NCI-H526 treated with DMSO at 0.1 percent for 48 hours (cell line): ENCODE results near the gene ACTR8.

Experiments used
- DNase-seq: peaks from one replicate; lab custom pipeline; 2025; lab: John Stamatoyannopoulos, UW

Gene ACTR8

GRCh38 chr3:53835257-53835656 lies 46.7 kb downstream of the ACTR8 start:
- DNase-seq = no peak

- DNase-seq = no peak
Measured at GRCh38 chr3:53834429-53835095, 47.4 kb downstream of the ACTR8 start.

DNA sequence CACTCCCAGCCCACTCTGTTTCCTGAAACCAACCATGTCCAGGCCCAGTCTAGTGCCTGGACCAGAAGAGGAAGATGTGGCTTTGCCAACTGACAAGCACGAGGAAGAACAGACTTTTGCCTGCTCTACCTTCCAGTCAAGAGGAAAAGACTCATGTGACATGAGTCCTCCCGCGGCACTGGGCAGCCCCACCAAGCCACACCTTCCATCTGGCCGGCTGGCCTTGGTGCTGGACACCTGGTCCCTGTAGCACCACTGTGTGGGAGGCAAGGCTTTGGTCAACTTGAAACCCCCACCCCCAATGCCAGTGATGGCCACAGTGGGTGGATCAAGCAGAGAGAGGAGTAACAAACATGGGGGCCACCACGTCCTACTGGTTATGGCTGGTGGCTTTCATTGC lies 48.3 kb downstream of the ACTR8 start:
- DNase-seq = no peak

DNA sequence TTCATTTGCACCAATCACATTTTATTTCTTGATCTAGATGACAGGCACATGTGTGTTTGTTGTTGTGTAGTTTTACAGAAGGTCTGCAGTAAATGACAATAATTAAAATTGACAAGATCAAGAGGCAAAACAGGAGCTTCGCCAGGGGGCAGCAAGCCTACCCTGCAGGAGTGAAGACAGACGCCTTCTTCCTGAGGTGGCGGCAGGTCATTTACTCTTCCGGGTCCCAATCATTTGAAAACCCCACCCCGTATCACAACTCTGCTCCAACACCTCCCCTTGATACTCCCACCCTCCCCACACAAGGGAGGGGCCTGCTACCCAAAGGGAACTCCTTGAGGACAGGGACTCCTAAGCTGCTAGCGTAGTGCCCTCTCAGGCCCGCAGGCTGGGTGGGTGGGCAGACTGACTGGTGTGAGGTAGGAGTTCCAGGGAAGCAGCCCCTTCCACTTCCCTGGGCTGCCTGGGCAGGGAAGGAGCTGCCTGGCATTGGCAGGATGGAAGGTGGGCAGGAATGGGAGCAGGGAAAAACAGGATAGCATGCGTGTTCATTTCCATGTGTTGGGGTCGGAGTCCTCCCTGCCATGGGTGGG lies 48.8 kb downstream of the ACTR8 start:
- DNase-seq = no peak

- DNase-seq = no peak
Measured at GRCh38 chr3:53830944-53831343, 51.0 kb downstream of the ACTR8 start.

GRCh38 chr3:53829605-53830004 lies 52.3 kb downstream of the ACTR8 start:
- DNase-seq = no peak

- no peak for DNase-seq
Measured at GRCh38 chr3:53828581-53828980, 53.4 kb downstream of the ACTR8 start.

DNA sequence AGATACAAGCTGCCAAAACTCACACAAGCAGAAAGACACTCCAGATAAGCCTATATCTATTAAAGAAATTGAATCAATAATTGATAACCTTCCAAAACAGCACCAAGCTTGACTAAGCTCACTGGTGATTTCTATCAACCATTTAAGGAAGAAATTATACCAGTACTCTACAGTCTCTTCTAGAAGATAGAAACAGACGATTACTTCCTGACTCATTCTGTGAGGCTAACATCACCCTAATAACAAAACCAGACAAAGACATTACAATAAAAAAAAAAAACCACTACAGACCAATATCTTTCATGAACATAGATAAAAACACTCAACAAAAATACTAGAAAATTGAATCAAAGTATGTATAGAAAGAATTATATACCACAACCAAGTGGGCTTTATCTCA lies 55.9 kb downstream of the ACTR8 start:
- DNase-seq = no peak

DNA sequence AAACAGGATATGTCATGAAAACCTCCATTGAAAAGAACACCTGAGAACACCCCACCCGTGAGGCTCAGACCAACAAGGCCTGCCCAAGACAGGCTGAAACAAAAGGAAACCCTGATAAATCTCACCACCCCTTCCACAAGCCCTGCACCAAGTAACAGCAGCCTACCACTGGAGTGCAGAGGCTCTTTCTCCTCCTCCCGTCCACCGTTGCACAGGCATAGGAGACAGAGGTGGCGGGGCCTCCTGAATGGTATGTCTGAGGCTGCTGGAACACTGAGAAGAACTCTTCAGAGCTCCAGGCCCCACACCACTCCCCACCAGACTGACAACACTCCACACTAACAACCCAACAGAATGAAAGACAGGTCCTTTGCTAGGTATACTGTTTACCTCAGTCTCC lies 57.2 kb downstream of the ACTR8 start:
- no peak for DNase-seq

DNA sequence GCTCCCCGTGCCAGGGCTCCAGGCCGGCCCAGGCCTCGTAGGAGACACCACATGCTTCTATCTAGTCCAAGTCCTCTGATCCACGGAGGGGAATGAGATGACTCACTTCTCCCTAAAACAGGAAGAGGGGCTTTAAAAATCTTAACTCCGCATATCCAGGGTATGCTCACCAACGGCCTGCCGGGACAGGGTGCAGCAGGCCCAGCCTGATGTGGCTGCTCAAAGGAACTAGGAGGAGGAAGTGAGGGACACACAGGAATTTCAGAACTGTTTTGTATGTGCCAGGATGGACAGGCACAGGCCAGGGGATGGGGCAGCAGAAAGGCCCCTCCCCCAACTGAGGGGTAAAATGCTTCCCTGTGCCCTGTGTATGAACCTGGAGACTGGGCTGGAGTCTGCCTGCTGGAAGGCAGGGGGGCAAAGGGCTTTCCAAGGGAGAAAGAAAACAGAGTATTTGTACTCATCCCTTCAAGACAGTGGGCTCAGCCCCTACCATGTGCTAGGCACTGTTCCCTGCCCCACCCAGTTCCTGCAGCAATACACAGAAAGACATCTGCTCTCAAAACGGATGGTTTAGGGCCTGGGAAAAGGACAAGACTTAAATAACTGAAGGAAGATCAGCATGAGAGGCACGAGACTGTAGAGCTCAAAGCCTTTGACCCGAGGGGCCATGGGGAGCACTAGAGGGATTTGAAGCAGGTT lies 57.8 kb downstream of the ACTR8 start:
- DNase-seq = no peak

DNA sequence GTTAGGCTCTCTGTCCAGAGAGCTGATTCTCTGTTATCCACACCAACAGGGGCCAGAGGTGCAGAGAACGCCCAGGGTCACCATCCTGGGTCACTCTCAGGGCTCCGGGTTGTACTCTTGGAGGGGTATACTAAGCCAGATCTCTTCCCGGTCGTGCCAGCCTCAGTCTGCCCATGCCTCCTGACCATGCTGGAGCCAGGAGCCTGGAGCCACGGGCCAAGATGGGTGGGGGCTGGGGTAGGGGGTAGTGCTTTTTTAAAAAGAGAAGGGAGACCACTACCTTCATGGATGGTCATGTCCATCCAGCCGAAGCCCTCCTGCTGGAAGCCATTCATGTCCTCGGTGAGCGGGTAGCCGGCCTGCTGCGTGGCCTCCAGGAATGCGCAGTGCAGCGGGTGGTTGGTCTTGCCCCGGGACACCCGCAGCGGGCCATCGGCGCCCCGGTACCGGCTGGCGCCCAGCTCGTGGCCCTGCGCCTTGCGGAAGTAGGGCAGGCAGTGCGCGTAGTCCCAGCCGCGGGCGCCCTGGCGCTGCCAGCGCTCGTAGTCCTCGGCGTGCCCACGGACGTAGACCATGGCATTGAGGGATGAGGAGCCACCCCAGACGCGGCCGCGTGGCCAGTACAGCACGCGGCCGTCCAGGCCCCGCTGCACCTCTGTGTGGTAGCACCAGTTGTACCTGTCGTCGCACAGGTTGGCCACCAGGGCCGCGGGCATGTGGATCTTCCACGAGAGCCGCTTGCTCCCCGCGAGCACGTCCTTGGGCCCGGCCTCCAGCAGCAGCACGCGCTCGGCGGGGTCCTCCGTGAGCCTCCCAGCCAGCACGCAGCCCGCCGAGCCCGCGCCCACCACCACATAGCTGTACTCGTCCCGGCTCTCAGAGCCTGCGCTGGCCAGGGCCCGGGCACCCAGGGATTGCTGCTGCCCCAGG lies 58.7 kb downstream of the ACTR8 start:
- no peak for DNase-seq

DNA sequence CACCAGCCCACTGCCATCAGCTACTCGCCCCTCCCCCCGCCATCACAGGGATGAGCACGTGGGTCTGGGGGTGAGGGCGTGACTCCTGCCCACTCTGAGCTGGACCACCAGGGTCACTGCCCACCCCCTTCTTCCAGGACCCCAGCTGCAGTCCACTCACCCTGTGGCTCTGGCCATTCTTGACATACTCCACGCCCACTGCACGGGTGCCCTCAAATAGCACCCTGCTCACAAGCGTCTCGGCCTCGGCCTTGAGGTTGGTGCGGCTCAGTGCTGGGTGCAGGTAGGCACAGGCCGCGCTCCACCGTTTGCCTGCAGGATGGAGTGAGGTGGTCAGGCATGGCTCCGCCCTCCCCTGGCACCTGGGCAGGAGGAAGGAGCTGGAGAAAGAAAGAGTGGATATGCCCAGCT lies 59.6 kb downstream of the ACTR8 start:
- no peak for DNase-seq

DNA sequence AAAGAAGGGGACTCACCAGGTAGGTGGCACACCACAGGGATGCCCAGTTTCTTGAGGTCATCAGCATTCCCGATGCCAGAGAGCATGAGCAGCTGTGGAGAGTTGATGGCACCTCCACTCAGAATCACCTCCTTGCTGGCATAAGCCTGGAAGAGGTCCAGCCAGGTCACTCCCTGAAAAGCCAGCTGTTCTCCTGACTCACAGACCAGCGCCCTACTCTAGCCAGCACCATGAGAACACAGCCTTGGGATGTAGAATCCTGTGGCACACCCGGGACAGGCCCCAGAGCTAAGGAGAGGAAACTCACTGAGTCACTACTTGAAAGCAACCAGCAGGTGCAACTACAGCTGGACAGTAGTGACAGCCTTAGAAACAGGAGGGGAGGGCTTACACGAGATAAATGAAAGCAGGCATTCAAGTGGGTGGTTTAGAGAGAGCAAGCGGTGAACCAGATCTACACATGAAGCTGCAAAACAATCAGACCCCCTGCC lies 60.3 kb downstream of the ACTR8 start:
- no peak for DNase-seq

GRCh38 chr3:53820756-53821580 lies 61.0 kb downstream of the ACTR8 start:
- no peak for DNase-seq

DNA sequence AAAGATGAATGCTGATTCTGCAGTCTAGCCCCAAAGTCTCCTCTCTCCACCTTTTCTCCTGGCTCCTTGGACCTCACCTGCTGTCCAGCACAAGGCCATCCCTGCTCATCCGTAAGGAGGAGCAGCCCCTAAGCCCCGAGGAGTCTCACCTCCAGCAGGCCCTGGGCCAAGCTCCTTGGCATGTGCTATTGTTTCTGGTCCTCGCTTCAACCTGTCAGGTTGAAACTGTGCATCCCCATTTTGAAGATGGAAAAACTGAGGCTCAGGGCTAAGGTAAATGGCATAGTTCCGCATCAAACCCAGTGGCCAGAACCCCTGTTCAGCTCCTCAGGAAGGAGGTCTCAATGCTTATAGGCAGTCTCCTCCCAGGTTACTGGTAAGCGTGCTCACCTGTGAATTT lies 61.9 kb downstream of the ACTR8 start:
- DNase-seq = no peak

- no peak for DNase-seq
Measured at GRCh38 chr3:53819163-53819868, 62.6 kb downstream of the ACTR8 start.

- DNase-seq = no peak
Measured at GRCh38 chr3:53818221-53819162, 63.5 kb downstream of the ACTR8 start.

DNA sequence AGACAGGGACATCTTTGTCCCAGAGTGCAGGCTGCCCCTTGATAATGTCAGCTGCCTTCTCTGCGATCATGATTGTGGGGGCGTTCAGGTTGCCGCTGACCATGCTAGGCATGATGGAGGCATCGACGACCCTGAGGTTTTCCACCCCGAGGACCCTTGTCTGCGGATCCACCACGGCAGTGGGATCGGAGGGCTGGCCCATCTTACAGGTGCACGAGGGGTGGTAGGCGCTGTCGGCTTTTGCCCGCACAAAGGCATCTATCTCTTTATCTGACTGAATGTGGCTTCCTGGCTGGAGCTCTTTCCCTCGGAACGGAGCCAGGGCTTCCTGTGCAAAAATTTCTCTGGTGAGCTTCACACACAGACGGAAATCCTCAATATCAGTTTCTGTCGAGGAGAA lies 64.1 kb downstream of the ACTR8 start:
- DNase-seq = no peak

GRCh38 chr3:53817211-53817610 lies 64.7 kb downstream of the ACTR8 start:
- DNase-seq = no peak
